Measurements from ENCODE around the gene SULT1C3.

- TF ChIP-seq, protein P1, sequence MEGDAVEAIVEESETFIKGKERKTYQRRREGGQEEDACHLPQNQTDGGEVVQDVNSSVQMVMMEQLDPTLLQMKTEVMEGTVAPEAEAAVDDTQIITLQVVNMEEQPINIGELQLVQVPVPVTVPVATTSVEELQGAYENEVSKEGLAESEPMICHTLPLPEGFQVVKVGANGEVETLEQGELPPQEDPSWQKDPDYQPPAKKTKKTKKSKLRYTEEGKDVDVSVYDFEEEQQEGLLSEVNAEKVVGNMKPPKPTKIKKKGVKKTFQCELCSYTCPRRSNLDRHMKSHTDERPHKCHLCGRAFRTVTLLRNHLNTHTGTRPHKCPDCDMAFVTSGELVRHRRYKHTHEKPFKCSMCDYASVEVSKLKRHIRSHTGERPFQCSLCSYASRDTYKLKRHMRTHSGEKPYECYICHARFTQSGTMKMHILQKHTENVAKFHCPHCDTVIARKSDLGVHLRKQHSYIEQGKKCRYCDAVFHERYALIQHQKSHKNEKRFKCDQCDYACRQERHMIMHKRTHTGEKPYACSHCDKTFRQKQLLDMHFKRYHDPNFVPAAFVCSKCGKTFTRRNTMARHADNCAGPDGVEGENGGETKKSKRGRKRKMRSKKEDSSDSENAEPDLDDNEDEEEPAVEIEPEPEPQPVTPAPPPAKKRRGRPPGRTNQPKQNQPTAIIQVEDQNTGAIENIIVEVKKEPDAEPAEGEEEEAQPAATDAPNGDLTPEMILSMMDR (IDR thresholded peaks at IDR 0.05; ENCODE audit: insufficient read depth, low read depth, low read length): no peak
- TF ChIP-seq EZH2 (IDR thresholded peaks at IDR 0.05; ENCODE audit: insufficient read depth, low read length): no peak
Measured at GRCh38 chr2:108219688-108220087, 20.1 kb upstream of the SULT1C3 start.

All from astrocyte (in vitro differentiated cells and primary cell).